ENCODE results near the gene PROM1. TPM values are rescaled to one million over a fixed set of nuclear protein-coding genes. Genes with fewer than 3 reads are reported as not detected.

The PROM1 gene
- polyA plus RNA-seq, 1 donor from 2014 or later = 1.1 TPM

GRCh38 chr4:15964159-15964558 lies 119.7 kb downstream of the PROM1 start:
- no peak overlapping the region for H3K4me2 ChIP-seq (ENCODE audit: low read length)
- H3K27ac ChIP-seq (ENCODE audit: low read length) = no peak overlapping the region
- no peak overlapping the region for H3K9ac ChIP-seq (ENCODE audit: low read length)
- no peaks in the 10 kb centered on the region for H3K79me2 ChIP-seq (replicated peaks; ENCODE audit: insufficient read depth, low read length)
- H3K27me3 ChIP-seq (ENCODE audit: insufficient read depth, low read depth, low read length) = no peaks in the 10 kb centered on the region
- H2AFZ ChIP-seq (ENCODE audit: low read depth, low read length) = no peak overlapping the region
- no peaks in the 10 kb centered on the region for H3K9me3 ChIP-seq (ENCODE audit: low read length)
- H3K4me3 ChIP-seq (ENCODE audit: low read length) = no peak overlapping the region
- TF ChIP-seq REST (IDR thresholded peaks at IDR 0.05; ENCODE audit: borderline replicate concordance) (no peak), MXI1 (conservative IDR thresholded peaks at IDR 0.05; ENCODE audit: poor library complexity, severe bottlenecking) (no peak), SMC3 (conservative IDR thresholded peaks at IDR 0.05; ENCODE audit: poor library complexity) (no peak), RAD21 (conservative IDR thresholded peaks at IDR 0.05) (no peak), EZH2 (IDR thresholded peaks at IDR 0.05; ENCODE audit: borderline replicate concordance, insufficient read depth, low read length, poor library complexity, severe bottlenecking) (no peak), TAF1 (IDR thresholded peaks at IDR 0.05; ENCODE audit: low read depth) (no peak), POLR2AphosphoS5 (IDR thresholded peaks at IDR 0.05) (no peak)
- H3K36me3 ChIP-seq (ENCODE audit: insufficient read depth, low read length) = no peaks in the 10 kb centered on the region
- H3K9me2 ChIP-seq (ENCODE audit: insufficient read depth, low read length) = no peaks in the 10 kb centered on the region
- H3F3A ChIP-seq (ENCODE audit: insufficient read depth, low read length, poor library complexity, severe bottlenecking) = no peaks in the 10 kb centered on the region
- H4K20me1 ChIP-seq (ENCODE audit: insufficient read depth) = no peaks in the 10 kb centered on the region

GRCh38 chr4:15963576-15963975 lies 120.2 kb downstream of the PROM1 start:
- Histone ChIP-seq H3K9me3 (ENCODE audit: low read length) (no peaks in the 10 kb centered on the region), H3K9me2 (ENCODE audit: insufficient read depth, low read length) (no peaks in the 10 kb centered on the region), H2AFZ (ENCODE audit: low read depth, low read length) (no peak overlapping the region), H4K20me1 (ENCODE audit: insufficient read depth) (no peaks in the 10 kb centered on the region), H3K27me3 (ENCODE audit: insufficient read depth, low read depth, low read length) (no peaks in the 10 kb centered on the region), H3K27ac (ENCODE audit: low read length) (no peak overlapping the region), H3K4me2 (ENCODE audit: low read length) (no peak overlapping the region), H3F3A (ENCODE audit: insufficient read depth, low read length, poor library complexity, severe bottlenecking) (no peaks in the 10 kb centered on the region), H3K79me2 (replicated peaks; ENCODE audit: insufficient read depth, low read length) (no peaks in the 10 kb centered on the region), H3K4me3 (ENCODE audit: low read length) (no peak overlapping the region), H3K9ac (ENCODE audit: low read length) (no peak overlapping the region), H3K36me3 (ENCODE audit: insufficient read depth, low read length) (no peaks in the 10 kb centered on the region)
- no peak for TF ChIP-seq TAF1 (IDR thresholded peaks at IDR 0.05; ENCODE audit: low read depth)
- TF ChIP-seq SMC3 (conservative IDR thresholded peaks at IDR 0.05; ENCODE audit: poor library complexity) = no peak
- TF ChIP-seq EP300 (conservative IDR thresholded peaks at IDR 0.05; ENCODE audit: poor library complexity, severe bottlenecking) = no peak
- no peak for TF ChIP-seq RAD21 (conservative IDR thresholded peaks at IDR 0.05)
- TF ChIP-seq EZH2 (IDR thresholded peaks at IDR 0.05; ENCODE audit: borderline replicate concordance, insufficient read depth, low read length, poor library complexity, severe bottlenecking) = no peak
- TF ChIP-seq MXI1 (conservative IDR thresholded peaks at IDR 0.05; ENCODE audit: poor library complexity, severe bottlenecking) = no peak
- no peak for TF ChIP-seq CTCF (IDR thresholded peaks at IDR 0.05; ENCODE audit: poor library complexity, severe bottlenecking)
- TF ChIP-seq POLR2AphosphoS5 (IDR thresholded peaks at IDR 0.05) = no peak
- no peak for TF ChIP-seq REST (IDR thresholded peaks at IDR 0.05; ENCODE audit: borderline replicate concordance)
